HT1080 (cell line): Measurements from ENCODE around the gene CPT1B. TPM values are rescaled to one million over a fixed set of nuclear protein-coding genes. Genes with fewer than 3 reads are reported as not detected.

Experiments
- DNase-seq: peaks from one replicate; pipeline ENCODE4 v3.0.0-alpha.2; 2015; ENCODE audit warnings: low read depth
- total RNA-seq: library from RNA; depleted of rRNA; stranded (reverse); fragments of >200 nt; shearing (Covaris generic); gene quantifications from 2 replicates; pipeline ENCODE4 v1.2.3, GENCODE V29; 2014

The CPT1B gene
- total RNA-seq, 1 experiment from 2014 or later = 12.5 TPM

DNA sequence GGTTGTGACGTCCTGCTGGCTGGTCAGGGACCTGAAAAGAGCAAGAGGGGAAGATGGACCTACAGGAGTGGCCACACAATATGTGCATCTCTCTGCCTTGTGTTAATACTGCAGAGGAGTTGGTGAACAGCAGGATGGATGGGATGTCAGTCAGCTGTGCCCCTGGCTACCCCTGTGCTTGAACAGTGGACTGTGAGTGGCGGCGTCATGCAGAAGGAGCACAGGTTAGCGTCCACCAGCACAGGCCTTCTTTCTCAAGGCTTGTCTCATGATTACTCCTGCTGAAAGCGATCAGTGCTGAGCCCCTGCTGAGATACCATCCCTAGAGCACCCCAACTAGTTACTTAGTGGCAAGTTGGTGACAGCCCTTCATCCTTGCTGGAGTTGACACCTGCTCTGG is 8.2 kb upstream of the CPT1B start:
- no peak for DNase-seq

DNA sequence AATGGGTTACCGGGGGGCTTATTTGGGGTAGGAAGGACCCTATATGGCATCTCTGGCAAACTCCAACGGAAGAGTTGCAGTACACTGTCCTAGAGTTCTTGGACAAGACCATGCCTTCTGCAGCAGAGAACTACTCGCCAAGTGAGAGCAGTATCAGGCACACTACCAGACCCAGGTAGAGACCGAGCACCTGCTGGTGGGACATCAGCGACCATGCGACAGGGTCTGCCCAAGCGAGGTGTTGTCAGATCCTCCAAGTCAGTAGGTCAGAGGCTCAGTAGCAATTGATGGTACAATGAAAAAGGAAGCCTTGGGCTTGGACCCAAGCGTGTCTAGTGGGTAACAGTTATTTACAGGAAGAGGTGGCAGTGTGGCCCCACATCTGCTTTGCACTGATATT is 7.6 kb upstream of the CPT1B start:
- no peak for DNase-seq

DNA sequence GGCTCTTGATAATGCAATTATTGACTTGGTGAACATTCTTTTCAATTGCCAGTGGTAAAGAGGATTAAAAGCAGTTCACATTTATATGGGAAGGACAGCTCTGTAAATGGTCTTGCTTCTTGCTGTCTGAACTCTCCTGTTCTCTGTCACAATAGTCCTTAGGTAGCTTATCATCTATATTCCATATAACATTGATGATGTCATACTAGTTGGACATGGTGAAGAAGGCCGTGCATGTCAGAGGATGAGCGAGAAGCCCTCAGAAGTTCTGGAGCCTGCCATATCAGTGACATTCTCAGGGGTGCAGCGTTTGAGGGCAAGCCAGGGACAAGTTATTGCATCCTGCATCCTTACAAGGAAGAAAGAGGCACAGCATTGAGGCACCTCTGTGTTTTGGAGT is 7.0 kb upstream of the CPT1B start:
- DNase-seq = no peak

- no peak for DNase-seq
Observed at GRCh38 chr22:50584106-50585096, 6.2 kb upstream of the CPT1B start.

GRCh38 chr22:50583294-50583861 is 5.2 kb upstream of the CPT1B start:
- no peak for DNase-seq

DNA sequence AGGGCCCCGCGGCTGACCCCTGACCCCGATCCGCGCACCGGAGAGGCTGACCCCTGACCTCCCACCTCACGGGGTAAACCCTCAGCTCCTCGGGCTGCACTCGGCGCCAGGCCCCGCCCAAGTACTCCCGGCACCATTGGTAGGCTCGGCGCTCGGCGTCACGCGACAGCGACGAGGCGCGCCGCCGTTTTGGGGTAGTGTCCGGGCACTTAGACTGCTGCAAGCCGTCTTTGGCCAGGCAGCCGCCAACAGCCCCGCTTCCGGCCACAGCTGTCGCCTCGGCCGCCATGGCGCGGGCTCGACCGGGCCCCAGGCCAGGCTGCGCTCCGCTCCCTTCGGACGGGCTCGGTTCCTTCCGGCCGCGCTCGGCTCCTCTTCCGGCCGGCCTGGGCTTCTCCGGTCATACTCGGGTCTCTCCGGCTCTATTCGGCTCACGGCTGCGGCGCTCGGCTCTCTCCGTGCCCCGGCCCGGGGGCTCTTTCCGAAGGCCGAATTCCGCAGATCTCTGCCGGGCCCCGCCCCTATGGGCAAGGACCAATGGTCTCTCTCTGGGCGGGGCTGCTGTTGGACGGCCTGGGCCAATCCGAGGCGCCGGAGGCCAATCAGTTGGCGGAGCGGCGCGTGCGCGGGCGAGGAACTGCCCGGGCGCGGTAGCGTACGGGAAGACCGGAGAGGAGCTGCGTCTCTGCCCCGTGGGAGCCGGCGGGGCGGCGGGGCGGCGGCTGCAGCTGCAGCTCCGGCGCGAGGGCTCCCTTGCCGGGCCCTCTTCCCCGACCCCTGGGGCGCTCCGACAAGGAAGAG is 4.5 kb upstream of the CPT1B start, which contains the start of gene CHKB:
TSS of gene CHKB (minus strand) at position 357 of the 801 bp plus-strand sequence. CDS start at position 289, 68 bp downstream.
- DNase-seq = peak; percentile 96

GRCh38 chr22:50581950-50582492 is 3.8 kb upstream of the CPT1B start:
- no peak for DNase-seq

DNA sequence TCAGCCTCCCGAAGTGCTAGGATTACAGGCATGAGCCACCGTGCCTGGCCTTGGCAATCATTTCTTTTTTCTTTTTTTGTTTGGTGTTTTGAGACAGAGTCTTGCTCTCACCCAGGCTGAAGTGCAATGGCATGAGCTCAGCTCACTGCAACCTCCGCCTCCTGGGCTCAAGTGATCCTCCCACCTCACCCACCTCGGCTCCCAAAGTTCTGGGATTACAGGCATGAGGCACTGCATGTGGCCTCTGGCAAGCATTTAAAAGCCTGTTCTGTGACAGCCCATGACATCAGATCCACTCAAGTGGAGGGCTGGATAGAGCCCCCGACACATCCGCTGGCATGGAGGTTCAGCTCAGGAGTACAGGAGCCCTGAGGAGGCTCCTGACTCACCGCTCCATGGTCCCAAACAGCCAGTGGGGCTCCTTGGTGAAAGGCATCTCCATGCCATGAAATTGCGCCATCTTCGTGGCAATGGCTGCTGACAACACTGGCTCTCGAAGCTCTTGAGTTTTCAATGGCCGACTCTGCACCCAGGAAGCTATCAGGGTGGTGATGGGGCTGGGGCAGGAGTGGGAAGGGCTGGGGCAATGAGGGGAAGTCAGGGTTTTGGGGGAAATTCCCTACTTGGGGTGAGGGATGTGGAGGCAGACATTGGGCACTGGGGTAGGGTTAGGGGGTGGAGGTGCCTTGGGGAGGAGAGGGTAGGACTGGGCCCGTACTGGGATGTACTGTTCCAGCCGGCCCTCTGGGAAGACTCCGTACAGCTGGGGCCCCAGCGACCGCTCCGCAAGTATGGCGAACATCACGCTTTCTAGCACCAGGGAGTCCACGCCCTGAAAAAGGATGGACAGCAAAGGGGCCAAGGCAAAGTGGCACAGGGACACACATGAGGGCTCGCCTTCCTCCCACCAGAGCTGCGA is 3.1 kb upstream of the CPT1B start:
- DNase-seq = no peak

DNA sequence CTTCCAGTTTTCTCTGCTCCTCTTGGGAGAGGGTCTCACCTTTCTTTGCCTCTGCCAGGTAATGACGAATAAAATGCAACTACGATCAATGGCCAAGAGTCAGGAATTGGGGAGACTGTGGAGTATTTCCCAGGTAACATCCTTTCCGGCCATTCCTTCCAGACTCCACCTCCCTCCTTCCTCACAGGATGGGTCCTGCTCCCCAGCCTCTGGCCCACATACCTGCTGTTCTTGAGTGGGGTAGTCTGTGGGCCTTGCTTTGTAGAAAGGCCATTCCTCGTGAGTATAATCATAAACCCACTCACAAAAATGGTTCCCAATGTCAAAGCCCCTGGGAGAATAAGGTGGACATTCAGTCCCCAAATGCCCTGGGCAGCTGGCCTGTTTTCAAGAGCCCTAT is 1.5 kb upstream of the CPT1B start:
- no peak for DNase-seq

- no peak for DNase-seq
Observed at GRCh38 chr22:50578776-50579310, 616 bp upstream of the CPT1B start.

DNA sequence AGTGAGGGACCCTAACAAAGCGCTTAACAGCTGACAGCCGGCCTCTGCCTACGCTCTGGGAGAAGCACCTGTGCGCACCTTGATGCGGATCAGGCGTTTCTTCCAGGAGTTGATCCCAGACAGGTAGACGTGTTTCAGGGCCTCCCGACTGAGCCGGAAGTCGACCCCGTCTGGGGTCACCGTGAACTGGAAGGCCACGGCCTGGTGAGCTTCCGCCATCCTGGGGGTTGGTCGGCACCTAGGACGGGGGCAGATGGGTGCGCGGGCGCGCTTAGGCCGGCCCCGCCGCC is 585 bp downstream of the CPT1B start:
- no peak for DNase-seq

- peak; percentile 41 for DNase-seq
Observed at GRCh38 chr22:50576806-50577696, 1.2 kb downstream of the CPT1B start.

GRCh38 chr22:50576070-50576469 is 2.2 kb downstream of the CPT1B start:
- DNase-seq = peak; percentile 66

DNA sequence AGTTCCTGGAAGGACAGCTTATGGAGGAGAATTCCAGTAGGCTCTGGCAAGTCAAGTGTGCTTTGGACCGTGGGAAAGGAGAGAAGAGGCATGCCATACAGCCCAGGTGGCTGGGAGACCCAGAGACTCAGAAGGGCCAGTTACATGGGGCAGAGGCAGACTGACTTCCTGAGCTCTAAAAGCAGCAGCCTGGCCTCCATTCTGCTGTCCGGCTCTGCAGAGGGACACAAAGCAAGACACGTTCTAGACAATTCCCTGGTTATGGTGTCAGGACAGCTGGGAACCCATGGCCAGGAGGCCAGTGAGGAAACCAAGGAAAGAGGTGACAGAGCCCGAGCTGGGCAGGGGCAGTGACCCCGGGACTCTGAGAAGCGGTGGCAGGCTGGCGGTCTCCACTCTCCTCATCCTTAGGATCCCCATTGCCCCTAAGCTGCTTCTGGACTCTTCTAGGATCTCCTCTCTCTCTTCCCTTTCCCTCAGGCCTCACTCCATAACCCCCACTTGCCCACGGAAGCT is 2.7 kb downstream of the CPT1B start:
- DNase-seq = no peak

GRCh38 chr22:50574383-50574755 is 3.9 kb downstream of the CPT1B start:
- no peak for DNase-seq

DNA sequence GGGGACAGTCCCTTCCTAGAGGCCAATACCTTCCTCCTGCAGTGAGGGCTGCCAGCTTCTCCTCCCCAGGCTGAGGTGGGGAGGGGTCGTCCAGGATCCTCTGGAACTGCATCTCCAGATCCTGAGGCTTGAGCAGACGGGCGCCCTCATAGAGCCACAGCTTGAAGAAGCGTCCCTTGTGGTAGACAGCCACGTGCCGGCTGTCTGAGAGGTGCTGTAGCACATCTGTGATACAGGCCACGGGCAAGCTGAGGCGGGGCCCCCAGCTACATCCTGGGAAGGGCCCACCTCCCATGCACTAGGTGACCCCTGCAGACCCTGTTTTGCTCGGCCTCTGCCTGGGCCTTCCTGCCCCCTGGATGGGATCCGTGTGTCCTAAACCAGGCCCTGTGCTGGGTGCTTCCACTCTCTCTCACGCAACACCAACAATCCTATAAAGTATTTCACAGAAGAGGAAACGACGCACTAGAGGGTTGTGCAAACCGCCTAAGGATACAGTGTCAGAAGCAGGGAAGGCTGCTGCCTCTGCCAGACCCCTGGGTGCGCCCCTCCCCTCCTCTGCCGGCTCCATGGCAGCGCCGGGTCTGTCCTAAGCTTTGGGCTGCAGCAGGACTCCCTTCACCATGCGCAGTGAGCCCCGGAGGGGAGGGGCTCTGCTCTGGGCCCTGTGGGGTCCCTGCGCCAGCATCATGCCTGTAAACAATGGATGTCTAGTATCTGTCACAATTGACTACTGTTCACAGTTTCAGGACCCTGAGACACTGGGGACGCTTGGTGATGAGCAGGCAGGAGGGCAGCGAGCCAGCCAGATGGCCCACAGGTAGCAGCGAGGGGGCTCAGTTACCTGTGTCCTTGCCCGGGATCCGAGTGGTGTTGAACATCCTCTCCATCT is 4.5 kb downstream of the CPT1B start:
- no peak for DNase-seq

DNA sequence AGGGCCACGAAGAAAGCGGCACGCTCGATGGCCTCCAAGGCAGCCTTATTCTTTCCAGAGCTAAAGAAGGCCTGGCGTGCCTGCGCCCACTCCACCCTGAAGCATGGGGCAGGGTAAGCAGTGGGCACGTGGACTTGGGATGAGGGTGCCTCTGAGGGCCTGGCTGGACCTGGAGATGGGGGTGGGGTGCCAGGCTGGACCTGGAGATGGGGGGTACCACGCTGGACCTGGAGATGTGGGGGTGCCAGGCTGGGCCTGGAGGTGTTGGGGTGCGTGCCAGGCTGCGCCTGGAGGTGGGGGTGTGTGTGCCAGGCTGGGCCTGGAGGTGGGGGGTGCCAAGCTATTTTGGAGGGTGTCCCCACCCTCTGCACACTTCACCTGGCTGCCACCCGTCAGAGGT is 5.3 kb downstream of the CPT1B start:
- DNase-seq = no peak
